Activated gamma-delta T cell (primary cell): ENCODE measurements around the gene PSPN.
"Not testable (repeated sequence)": the region's sequence is repeated elsewhere in the genome, so short reads cannot be mapped to it uniquely, and the experiment has no call there.

ENCODE experiments used
- DNase-seq: peaks from one replicate; lab custom pipeline; 2025; lab: John Stamatoyannopoulos, UW

PSPN gene

GRCh38 chr19:6402837-6403608, 27.3 kb upstream of the PSPN start:
- no peak for DNase-seq

- no peak for DNase-seq
Measured at GRCh38 chr19:6402058-6402457, 26.3 kb upstream of the PSPN start.

DNA sequence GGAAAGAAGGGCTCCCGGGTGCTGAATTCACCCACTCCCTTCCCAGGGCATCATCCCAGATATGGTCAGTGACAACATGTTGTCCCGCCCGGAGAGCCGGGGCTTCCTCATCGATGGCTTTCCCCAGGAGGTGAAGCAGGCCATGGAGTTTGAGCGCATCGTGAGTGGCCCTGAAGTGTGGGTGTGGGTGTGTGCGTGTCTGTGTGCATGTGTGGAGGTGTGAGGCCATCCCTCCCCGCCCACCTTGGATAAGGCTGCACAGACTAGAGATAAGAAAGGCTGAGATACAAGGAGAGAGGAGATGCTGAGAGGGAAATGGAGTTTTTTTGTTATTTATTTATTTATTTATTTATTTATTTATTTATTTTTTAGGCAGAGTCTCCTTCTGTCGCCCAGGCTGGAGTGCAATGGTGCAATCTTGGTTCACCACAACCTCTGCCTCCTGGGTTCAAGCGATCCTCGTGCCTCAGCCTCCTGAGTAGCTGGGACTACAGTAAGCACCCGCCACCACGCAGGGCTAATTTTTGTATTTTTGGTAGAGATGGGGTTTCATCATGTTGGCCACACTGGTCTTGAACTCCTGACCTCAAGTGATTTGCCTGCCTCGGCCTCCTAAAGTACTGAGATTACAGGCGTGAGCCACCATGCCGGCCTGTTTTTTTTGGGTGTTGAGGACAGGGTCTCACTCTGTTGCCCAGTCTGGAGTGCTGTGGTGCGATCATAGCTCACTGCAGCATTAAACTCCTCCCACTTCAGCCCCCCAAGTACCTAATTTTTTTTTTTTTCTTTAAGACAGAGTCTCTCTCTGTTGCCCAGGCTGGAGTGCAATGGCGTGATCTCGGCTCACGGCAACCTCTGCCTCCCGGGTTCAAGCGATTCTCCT, 24.6 kb upstream of the PSPN start:
- not testable (repeated sequence) for DNase-seq

DNA sequence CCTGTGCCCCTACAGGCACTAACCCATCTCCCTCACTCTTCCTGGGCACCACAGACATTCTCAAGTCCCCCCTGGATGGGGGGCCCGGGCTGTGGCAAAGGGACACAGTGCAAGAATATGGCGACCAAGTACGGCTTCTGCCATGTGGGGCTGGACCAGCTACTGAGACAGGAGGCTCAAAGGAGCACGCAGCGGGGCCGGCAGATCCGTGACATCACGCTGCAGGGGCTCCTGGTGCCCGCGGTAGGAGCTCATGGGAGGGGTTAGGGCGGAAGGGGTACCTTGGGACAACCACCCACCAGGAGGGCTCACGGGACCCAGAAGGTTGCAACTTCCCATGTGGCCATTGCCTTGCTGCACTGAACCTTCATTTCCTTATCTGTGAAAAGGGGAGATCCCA, 20.6 kb upstream of the PSPN start:
- no peak for DNase-seq

DNA sequence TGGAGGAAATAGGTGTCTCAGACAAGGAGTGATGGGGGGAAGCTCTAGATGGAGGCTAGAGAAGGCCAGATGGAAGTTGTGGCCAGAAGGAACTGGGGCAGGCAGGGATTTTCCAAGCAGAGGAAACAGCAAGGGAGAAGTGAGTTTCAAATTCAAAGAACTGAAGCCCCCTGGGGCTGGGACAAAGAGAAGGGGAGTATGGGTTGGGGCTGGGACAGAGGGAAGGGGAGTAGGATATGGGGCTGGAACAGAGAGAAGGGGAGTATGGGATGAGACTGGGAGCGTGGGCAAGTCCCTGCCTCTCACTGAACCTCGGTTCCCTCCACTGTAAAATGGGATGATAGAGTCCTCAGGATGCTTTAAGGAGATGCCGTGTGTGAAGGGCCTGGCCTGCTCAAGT, 19.1 kb upstream of the PSPN start:
- no peak for DNase-seq

- DNase-seq: no peak
Measured at GRCh38 chr19:6393983-6394412, 18.3 kb upstream of the PSPN start.

- DNase-seq: peak; percentile 78
Measured at GRCh38 chr19:6393074-6393982, 17.6 kb upstream of the PSPN start, which contains the start of gene GTF2F1. GTF2F1 (minus strand) TSS chr19:6393164; CDS start chr19:6392995, 169 bp downstream.

GRCh38 chr19:6392221-6393073, 16.7 kb upstream of the PSPN start:
- DNase-seq: no peak

- no peak for DNase-seq
Measured at GRCh38 chr19:6387372-6387771, 11.6 kb upstream of the PSPN start.

DNA sequence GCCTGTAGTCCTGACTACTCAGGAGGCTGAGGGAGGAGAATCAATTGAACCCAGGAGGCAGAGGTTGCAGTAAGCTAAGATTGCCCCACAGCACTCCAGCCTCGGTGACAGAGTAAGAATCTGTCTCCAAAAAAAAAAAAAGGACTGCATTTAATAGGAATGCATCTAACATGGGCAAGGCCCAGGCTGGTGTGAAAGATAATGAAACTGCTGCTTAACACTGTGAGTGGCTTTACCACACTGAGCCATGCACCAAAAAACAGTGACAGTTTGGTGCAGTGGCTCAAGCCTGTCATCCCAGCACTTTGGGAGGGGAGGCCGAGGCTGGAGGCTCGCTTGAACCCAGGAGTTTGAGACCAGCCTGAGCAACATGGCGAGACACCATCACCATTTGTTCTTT, 8.6 kb upstream of the PSPN start:
- no peak for DNase-seq

- no peak for DNase-seq
Measured at GRCh38 chr19:6383188-6383587, 7.5 kb upstream of the PSPN start.

GRCh38 chr19:6381030-6381750, 5.5 kb upstream of the PSPN start:
- DNase-seq: no peak

DNA sequence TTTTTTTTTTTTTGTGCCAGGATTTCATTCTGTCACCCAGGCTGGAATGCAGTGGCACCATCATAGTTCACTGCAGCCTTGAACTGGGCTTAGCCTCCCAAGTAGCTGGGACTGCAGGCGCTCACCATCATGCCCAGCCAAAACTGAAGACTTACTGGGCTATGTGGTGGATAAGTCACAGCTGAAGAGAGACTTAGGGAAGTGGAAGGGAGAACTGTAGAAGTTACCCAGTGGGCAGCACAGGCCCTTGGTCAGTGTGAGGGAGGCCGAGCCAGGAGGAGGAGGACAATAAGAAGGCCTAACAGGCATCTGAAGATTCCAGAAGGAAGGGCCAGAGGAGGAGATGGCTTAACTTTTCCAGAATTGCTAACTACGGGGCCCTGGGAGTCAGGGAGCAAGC, 4.0 kb upstream of the PSPN start:
- no peak for DNase-seq

- no peak for DNase-seq
Measured at GRCh38 chr19:6378486-6378885, 2.8 kb upstream of the PSPN start.

GRCh38 chr19:6378041-6378440, 2.3 kb upstream of the PSPN start:
- no peak for DNase-seq

DNA sequence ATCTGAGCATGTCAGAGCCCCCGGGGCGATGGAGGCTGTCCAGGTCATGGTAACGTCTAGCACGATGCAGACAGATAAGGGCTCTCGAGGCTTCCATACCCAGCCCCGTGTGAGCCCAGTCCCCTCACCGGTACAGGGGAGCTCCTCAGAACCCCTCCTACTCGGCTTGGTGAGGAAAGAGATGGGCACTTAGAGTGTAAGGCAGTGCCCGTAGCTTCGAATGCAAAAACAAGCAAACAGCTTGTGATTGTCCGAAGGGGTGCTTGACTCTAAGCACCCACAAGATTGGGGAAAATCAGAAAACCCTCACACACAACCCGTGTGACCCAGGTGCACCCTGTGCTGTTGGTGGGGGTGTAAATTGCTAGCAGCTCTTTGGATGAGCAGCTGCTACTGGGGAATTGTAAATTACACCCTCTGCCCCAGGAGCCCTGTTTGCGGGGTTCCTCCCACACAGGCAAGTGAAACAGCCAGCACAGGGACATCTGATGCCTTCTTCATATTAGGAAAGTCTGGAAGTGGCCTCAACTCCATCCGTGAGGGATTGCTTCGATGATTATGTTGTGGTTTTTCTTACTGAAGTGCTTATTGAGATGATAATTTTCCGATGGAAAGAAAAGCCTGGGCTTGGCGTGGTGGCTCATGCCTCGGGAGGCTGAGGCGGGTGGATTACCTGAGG, 918 bp upstream of the PSPN start:
- DNase-seq: no peak

- DNase-seq: no peak
Measured at GRCh38 chr19:6374711-6375410, 872 bp downstream of the PSPN start.

DNA sequence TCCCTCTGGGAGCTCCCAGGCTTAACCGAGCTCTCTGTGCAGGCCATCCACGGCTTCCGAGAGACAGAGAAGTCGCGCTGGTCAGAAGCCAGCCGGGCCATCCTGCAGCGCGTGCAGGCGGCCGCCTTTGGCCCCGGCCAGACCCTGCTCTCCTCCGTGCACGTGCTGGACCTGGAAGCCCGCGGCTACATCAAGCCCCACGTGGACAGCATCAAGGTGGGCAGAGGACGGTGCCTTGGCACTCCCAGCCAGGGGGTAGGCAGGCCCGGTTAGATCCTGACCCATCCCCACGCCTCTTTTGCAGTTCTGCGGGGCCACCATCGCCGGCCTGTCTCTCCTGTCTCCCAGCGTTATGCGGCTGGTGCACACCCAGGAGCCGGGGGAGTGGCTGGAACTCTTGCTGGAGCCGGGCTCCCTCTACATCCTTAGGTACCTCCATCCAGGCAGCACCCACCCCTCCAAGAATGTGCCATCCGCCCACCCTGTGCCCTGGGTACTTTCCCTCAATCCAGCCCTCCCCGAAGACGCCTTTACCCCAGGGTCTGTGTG, 1.5 kb downstream of the PSPN start:
- DNase-seq: no peak

DNA sequence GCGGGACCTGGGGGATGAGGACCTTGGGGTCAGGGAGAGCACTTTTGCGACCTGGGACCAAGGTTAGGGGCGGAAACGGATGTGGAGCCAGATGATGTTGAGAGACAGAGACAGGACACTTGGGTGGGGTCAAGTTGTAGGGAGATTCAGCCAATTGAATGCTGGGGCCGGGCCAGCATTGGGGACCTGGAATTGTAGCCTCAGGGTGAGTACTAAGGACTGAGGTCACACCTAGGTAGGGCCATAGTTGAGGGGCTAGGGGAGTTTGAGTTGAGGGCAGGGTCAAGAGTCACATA, 2.0 kb downstream of the PSPN start:
- no peak for DNase-seq
